DND-41 (cell line): ENCODE measurements around the gene SLC38A3.

Experiments
- ATAC-seq: fragments of 200-7000 bp; cut with Tn5 transposase; 3 replicates; pipeline ENCODE4 v1.9.1; 2021; ENCODE audit warnings: low read depth; ENCODE audit not compliant: insufficient read depth
- DNase-seq: peaks from one replicate; pipeline ENCODE4 v3.0.0-alpha.2; 2020
- H2AFZ ChIP-seq: 2 replicates; pipeline ENCODE4 v1.6.0; 2012; ENCODE audit warnings: low read depth, low read length
- H3K27ac ChIP-seq: 2 replicates; pipeline ENCODE4 v1.5.1; 2012; ENCODE audit warnings: low read length, inconsistent platforms
- H3K27me3 ChIP-seq: fragments of 200-600 bp; sonication (generic); 2 replicates; pipeline ENCODE4 v1.6.0; 2012; ENCODE audit warnings: low read length, mild to moderate bottlenecking, inconsistent platforms; ENCODE audit not compliant: insufficient read depth, poor library complexity
- H3K36me3 ChIP-seq: 2 replicates; pipeline ENCODE4 v1.5.1; 2012; ENCODE audit warnings: low read length, inconsistent platforms; ENCODE audit not compliant: insufficient read depth
- H3K4me1 ChIP-seq: 2 replicates; pipeline ENCODE4 v1.5.1; 2012; ENCODE audit warnings: mild to moderate bottlenecking, low read length; ENCODE audit not compliant: insufficient read depth
- H3K4me2 ChIP-seq: 2 replicates; pipeline ENCODE4 v1.6.0; 2012; ENCODE audit warnings: mild to moderate bottlenecking, moderate library complexity, low read length, inconsistent platforms; ENCODE audit not compliant: insufficient read depth
- H3K4me3 ChIP-seq, 2 experiments: fragments of 200-600 bp in 1 of 2; shearing (Covaris generic) in 1 of 2; 2 replicates each; pipeline ENCODE4 v1.5.1; 2012 to 2016; ENCODE audit warnings: inconsistent platforms in 2 of 2, low read length in 2 of 2, mild to moderate bottlenecking in 2 of 2, low read depth in 1 of 2, moderate library complexity in 1 of 2
- H3K79me2 ChIP-seq: 2 replicates; pipeline ENCODE4 v1.6.0; 2012; ENCODE audit warnings: low read length, inconsistent platforms; ENCODE audit not compliant: insufficient read depth
- H3K9ac ChIP-seq: 2 replicates; pipeline ENCODE4 v1.6.0; 2012; ENCODE audit warnings: low read depth, mild to moderate bottlenecking, inconsistent platforms, low read length, moderate library complexity
- H3K9me3 ChIP-seq: 2 replicates; pipeline ENCODE4 v1.5.1; 2012; ENCODE audit warnings: low read length, moderate library complexity, mild to moderate bottlenecking, inconsistent platforms; ENCODE audit not compliant: insufficient read depth, severe bottlenecking
- H4K20me1 ChIP-seq: 2 replicates; pipeline ENCODE4 v1.6.0; 2012; ENCODE audit warnings: low read length; ENCODE audit not compliant: insufficient read depth
- EZH2 ChIP-seq: IDR thresholded peaks from 3 replicates; pipeline ENCODE4 v1.6.1; 2012; ENCODE audit warnings: borderline replicate concordance, low read depth, mild to moderate bottlenecking, moderate library complexity, low read length, inconsistent platforms; ENCODE audit not compliant: severe bottlenecking
- TF ChIP-seq, protein P1 (sequence below): IDR thresholded peaks from 2 replicates; pipeline ENCODE4 v1.5.1; 2012; ENCODE audit warnings: borderline replicate concordance, low read length, moderate library complexity, mild to moderate bottlenecking; ENCODE audit not compliant: poor library complexity, severe bottlenecking; ENCODE audit errors: extremely low read depth

Gene SLC38A3

DNA sequence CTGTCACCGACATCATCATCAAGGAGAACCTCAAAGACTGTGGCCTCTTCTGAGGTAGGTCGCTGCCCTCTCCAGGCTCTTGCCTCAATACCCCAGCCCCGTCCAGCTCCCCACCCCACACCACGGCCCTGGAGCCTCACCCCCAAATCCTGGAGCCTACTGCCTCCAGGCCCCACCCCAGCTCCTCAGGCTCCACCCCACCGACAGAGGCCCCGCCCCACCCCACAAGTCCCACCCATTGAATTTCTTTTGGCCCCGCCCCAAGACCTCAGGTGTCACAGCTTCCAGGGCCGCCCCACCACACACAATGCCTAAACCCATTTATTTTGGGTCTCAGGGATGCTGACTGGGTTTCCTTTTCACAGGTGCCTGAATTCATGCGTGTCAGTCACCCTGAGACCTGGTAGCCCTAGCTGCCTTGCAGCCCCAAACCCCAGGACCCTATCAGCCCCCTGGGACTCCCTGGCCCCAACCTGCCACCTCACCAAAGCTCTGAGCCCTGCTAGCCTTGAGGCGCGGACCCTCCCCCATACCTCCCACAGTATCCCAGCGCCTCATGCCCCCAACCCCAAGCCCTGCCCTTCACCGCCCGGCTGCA lies 10.1 kb upstream of the SLC38A3 start:
- TF ChIP-seq EZH2 = no peak
- TF ChIP-seq, protein P1, sequence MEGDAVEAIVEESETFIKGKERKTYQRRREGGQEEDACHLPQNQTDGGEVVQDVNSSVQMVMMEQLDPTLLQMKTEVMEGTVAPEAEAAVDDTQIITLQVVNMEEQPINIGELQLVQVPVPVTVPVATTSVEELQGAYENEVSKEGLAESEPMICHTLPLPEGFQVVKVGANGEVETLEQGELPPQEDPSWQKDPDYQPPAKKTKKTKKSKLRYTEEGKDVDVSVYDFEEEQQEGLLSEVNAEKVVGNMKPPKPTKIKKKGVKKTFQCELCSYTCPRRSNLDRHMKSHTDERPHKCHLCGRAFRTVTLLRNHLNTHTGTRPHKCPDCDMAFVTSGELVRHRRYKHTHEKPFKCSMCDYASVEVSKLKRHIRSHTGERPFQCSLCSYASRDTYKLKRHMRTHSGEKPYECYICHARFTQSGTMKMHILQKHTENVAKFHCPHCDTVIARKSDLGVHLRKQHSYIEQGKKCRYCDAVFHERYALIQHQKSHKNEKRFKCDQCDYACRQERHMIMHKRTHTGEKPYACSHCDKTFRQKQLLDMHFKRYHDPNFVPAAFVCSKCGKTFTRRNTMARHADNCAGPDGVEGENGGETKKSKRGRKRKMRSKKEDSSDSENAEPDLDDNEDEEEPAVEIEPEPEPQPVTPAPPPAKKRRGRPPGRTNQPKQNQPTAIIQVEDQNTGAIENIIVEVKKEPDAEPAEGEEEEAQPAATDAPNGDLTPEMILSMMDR = no peak
- DNase-seq (peak; percentile 22), ATAC-seq (peak; percentile 36)
- Histone ChIP-seq H3K27me3 (no peaks in the 10 kb centered on the region), H3K9me3 (no peaks in the 10 kb centered on the region), H3K4me1 (peaks cover 3% of the 10 kb centered on the region), H3K4me3 (no peak overlapping the region), H3K4me2 (no peak overlapping the region), H3K9ac (no peak overlapping the region), H4K20me1 (0 out of 2 replicates have a peak, but pooled peaks cover 2% of the 10 kb centered on the region), H3K27ac (no peak overlapping the region), H2AFZ (no peak overlapping the region), H3K79me2 (no peaks in the 10 kb centered on the region), H3K36me3 (no peaks in the 10 kb centered on the region)

DNA sequence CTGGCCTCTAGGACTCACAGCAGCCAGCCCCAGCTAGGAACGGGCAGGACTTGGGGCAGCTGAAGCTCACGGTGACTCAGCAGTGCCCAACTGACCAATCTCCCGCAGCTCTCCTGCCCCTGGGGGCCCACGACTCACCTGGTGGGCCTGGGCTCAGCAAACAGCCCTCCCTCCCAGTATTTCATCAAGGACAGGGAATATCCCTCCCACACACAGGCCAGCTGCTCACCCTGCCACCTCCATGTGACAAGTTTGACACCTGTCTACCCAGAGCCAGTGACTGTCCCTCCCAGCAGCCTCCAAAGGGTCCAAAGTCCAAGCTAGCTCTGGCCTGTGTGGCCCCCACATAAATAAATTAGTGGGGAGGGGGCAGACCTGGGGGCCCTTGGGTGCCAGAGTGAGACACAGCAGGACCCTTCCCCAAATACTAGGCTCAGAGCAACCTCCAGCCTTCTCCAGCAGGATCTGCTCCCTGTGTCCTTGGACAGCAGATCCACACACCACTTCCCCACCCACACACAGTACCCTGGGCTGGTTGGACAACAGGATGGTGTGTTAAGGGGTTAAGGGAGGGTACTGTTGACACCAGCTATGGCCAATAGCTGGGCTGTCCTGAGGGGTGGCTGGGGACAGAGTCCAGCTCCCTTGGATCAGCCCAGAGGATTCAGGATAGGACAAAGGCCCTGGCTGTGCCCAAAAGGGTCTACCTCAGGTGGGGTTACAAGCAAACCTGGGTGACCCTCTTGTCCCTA lies 9.4 kb upstream of the SLC38A3 start:
- Histone ChIP-seq H3K4me3 (no peak overlapping the region), H3K9me3 (no peaks in the 10 kb centered on the region), H3K79me2 (no peaks in the 10 kb centered on the region), H3K4me2 (no peak overlapping the region), H3K36me3 (no peaks in the 10 kb centered on the region), H4K20me1 (0 out of 2 replicates have a peak, but pooled peaks cover 2% of the 10 kb centered on the region), H2AFZ (no peak overlapping the region), H3K4me1 (peaks cover 3% of the 10 kb centered on the region), H3K9ac (no peak overlapping the region), H3K27me3 (no peaks in the 10 kb centered on the region), H3K27ac (no peak overlapping the region)
- TF ChIP-seq, protein P1 = no peak
- no peak for TF ChIP-seq EZH2
- DNase-seq (no peak), ATAC-seq (no peak)

DNA sequence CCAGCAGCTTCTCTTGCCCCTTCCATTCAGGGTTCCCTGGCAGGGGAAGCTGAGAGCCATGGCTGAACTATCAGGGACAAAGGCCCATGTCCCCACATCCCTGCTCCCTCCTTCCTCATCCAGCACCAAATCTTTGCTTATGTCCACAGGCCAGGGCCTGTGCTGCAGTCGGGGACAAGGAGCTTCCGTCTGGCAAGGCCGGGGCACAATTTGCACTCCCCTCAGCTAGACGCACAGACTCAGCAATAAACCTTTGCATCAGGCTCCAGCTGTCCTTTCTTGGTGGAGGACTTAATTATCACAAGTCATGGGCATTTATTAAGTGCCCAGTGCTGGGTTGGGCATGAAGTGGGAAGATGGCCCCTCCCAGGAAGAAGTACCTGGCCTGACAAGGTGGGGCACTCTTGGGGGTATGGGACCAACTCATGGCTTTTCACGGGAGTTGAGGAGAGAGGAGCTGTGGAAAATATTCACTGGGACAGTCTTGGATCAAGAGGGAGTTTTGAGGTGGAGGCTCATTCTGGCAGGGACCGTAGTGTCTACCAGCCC lies 8.7 kb upstream of the SLC38A3 start:
- ATAC-seq (no peak), DNase-seq (no peak)
- H3K9me3 ChIP-seq = no peaks in the 10 kb centered on the region
- no peaks in the 10 kb centered on the region for H3K79me2 ChIP-seq
- no peak overlapping the region for H3K4me3 ChIP-seq
- H3K27me3 ChIP-seq = peaks cover 5% of the 10 kb centered on the region
- H3K4me1 ChIP-seq = peaks cover 3% of the 10 kb centered on the region
- TF ChIP-seq, protein P1 = no peak
- no peak for TF ChIP-seq EZH2
- H4K20me1 ChIP-seq = no peaks in the 10 kb centered on the region
- H3K36me3 ChIP-seq = no peaks in the 10 kb centered on the region
- no peak overlapping the region for H3K27ac ChIP-seq
- H3K4me2 ChIP-seq = no peak overlapping the region
- no peak overlapping the region for H3K9ac ChIP-seq
- no peak overlapping the region for H2AFZ ChIP-seq
